HG02798 (cell line): ENCODE measurements around the gene PTPN6.
"Not testable (repeated sequence)": the region's sequence is repeated elsewhere in the genome, so short reads cannot be mapped to it uniquely, and the experiment has no call there.

Source experiments
- ATAC-seq: cut with Tn5 transposase; IDR thresholded peaks from one replicate; pipeline ENCODE4 v1.9.1; 2021; ENCODE audit warnings: mild to moderate bottlenecking; ENCODE audit not compliant: unreplicated experiment, poor library complexity

The PTPN6 gene

DNA sequence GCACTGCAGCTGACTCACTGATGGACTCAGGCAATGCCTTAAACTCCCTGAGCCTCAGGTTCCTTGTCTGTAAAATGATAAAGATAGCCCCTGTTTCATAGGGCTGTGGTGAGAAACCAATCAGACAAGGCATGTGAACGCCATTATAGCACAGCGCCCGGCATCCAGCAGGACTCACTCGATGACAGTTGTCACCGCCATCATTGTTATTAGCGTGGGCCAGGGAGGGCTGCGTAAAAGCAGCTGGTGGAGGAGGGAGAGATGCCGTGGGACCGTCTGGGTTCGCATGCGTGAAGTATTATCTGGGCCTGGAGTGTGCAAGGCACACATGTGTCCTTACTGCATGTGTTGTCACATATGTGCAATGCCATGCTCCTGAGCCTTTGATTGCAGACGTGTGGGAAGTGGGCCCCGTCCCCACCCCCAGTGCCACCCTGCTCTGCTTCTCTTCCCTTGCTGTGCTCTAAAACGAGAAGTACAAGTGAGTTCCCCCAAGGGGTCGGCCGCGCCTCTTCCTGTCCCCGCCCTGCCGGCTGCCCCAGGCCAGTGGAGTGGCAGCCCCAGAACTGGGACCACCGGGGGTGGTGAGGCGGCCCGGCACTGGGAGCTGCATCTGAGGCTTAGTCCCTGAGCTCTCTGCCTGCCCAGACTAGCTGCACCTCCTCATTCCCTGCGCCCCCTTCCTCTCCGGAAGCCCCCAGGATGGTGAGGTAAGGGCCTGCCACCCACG is at the start of gene PTPN6:
Gene PTPN6 (plus strand): TSS at position 546 of the 730 bp plus-strand sequence. CDS start 157 bp downstream, at position 703.
- no peak for ATAC-seq

DNA sequence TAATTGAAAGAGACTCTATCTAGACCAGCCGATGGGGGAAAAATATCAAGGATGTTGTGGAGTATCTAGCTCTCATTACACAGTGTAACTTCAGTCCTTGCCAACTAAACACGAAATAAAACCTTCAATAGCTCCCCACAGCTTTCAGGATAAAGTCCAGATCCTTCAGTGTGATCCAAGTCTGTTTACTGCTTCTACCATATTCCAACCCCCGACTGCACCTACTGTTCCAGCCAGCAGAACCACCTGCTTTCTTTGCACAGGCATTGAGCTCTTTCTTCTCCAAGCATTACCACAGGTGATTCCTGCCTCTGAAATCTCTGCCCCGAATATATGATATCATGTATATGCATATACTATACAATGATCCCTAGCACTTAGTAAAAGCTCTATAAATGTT is 48.7 kb upstream of the PTPN6 start:
- ATAC-seq = no peak

DNA sequence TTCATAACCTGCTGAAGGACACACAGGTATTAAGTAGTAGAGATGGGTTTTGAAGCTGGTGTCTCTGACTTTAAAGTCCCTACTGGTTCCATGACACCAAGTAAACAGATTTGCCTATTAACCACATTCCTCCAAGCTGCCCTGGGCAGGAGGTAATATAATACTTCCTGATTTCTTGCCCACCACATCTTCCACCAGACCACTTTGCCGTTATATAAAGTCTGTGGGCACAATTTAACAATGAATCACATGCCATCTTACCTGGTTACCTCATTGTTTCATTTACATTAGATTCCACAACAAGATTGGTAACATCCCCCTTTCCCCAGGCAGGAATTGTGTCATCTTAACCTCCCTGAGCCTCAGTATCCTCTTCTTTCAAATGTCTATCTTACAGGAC is 47.4 kb upstream of the PTPN6 start:
- no peak for ATAC-seq

DNA sequence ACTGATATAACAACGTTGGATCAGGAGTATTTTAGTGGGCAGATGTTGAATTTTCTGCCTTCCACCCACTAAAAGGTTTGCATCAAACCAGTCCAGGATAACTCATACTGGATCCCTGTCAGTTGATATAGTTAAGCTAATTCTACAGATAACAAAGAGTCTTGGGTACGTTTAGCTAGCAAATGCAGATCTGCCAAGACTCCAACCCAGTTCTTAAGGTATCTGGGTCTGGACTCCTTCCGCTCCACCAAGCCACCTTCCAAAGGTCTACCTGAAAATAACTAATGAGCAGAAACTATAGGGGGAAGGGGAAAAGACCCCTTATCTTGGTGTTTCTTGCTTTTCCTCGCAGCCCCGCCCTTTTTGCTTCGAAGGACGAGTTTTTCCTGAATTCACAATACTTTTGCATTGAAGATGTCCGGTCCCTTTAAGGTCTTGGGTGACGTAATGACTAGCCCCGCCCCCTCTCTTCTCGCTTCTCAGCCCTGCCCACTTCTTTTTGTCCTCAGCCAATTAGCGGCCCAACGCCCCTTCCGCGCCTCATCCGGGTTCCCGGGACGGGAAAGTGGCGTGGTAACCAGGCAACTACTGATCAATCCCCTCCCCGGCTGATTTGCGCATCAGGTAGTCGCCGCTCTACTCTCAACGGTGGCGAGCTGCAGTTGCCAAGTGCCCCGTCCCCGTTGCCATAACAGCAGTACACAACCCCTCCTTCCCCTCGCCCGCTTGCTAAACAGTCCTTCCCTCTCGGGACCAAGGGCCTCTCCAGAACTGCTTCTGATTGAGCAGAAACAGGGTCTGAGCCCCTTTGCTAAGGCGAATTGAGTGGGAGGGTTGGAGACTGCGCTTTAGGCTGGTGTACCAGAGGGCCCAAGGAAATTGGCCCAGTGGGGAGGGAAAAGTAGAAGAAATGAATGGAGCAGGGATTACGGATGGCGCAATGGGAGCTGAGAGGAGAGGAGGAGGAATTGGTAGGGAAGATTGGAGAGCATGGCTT is 46.6 kb upstream of the PTPN6 start, which contains the start of gene LRRC23:
Gene LRRC23 (plus strand): TSS at position 543 of the 997 bp plus-strand sequence. CDS start 812 bp downstream, outside the sequence.
- ATAC-seq = peak; percentile 99

DNA sequence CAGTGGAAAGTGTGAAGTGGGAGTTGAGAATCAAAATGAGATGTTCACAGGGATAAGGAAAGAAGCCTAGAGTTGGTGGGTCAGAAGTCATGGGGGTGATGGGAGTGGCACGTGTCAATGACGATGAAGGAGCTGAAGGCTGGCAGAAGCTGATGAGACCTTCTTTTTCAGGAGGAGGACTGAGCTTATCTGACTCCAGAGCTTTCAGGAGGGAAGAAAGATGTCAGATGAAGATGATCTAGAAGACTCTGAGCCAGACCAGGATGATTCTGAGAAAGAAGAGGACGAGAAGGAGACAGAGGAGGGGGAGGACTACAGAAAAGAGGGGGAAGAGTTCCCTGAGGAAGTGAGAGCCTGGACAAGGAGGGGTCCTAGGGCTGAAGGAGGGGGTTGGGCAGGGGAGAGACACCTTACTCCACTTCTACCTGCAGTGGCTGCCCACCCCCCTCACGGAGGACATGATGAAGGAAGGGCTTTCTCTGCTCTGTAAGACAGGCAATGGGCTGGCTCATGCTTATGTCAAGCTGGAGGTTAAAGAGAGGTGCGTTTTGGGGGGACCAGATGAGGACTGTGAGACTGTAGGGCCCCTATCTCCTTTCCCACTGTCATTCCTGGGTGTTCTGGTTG is 45.6 kb upstream of the PTPN6 start:
- no peak for ATAC-seq

GRCh38 chr12:6908141-6908540 is 43.0 kb upstream of the PTPN6 start:
- not testable (repeated sequence) for ATAC-seq

DNA sequence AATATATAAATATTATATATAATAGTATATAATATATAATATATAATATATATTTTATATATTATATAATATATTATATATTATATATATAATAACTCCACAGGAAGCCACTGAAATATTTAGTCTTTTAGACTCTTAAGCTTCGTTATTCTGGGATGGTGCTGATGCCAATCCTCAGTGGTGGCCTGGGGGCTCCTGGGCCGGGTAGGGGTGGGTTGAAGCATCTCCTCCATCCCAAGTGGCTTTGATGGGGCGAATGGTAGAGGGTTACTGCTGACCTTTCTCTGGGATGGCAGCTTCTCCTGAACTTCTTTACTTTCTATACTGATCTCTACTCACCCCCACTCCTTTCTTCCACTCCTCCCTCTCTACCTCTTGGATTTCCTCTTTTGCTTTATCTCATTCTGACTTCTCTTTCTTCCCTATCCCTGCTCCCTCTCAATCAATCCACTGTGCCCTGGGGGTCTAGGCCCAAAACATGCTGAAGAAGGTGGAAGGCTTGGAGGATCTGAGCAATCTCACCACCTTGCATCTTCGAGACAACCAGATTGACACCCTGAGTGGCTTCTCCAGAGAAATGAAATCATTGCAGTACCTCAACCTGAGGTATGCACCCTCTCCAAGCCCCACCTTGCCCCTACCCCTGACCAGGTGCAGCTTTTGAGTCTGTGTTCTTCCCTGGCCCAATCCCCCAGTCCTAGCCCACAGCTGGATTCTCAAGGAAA is 41.6 kb upstream of the PTPN6 start:
- no peak for ATAC-seq

GRCh38 chr12:6912164-6912935 is 38.8 kb upstream of the PTPN6 start:
- no peak for ATAC-seq

GRCh38 chr12:6914246-6914946 is 36.8 kb upstream of the PTPN6 start, which contains the start of gene ENO2:
TSS of gene ENO2 (plus strand) at chr12:6914580. CDS start at chr12:6915833, 1,253 bp downstream.
- peak; percentile 81 for ATAC-seq

GRCh38 chr12:6914947-6915788 is 36.0 kb upstream of the PTPN6 start:
- no peak for ATAC-seq

- no peak for ATAC-seq
Observed at GRCh38 chr12:6915789-6916285, 35.3 kb upstream of the PTPN6 start.

DNA sequence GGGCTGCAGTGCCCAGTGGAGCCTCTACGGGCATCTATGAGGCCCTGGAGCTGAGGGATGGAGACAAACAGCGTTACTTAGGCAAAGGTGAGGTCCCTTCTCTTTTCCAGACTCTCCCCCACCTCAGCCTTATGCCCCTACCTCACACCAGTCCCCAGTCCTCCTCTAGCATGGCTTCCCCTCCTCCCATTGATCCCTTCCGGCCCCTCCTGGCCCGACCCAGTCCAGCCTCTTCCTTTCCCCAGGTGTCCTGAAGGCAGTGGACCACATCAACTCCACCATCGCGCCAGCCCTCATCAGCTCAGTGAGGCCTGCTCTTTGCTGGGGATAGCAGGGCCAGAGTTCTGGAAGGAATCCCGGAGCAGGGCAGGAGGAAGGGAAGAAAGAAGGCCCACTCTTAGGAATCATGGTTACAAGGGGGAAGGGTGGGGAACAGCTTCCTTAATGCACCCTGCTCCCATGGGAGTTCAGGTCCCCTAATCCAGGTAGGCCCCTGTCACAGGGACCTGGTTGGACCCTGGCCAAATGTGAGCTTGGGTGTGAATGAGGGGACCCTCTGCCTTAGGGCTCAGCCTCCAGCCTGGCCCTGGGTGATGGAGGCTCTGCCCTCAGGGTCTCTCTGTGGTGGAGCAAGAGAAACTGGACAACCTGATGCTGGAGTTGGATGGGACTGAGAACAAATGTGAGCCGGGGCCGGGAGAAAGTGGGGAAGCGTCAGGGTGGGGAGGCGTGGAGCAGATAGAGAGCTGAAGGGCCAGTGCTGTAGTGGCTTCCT is 34.5 kb upstream of the PTPN6 start:
- ATAC-seq = no peak

- no peak for ATAC-seq
Observed at GRCh38 chr12:6917491-6918231, 33.5 kb upstream of the PTPN6 start.

- ATAC-seq = no peak
Observed at GRCh38 chr12:6919588-6919987, 31.6 kb upstream of the PTPN6 start.

DNA sequence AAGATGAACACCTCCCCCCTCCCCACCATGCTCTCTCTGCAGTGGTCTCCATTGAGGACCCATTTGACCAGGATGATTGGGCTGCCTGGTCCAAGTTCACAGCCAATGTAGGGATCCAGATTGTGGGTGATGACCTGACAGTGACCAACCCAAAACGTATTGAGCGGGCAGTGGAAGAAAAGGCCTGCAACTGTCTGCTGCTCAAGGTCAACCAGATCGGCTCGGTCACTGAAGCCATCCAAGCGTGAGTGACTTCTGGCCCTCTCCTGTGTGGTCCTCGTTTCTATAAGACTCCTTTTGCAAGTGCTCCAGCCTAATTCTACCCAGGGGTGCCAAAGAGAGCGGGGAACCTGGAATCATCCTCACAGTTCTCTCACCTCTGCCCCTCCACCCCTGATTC is 29.6 kb upstream of the PTPN6 start:
- ATAC-seq = no peak
